ENCODE results near the gene VTI1A. TPM values are rescaled to one million over a fixed set of nuclear protein-coding genes. Genes with fewer than 3 reads are reported as not detected.

The VTI1A gene
- polyA plus RNA-seq, 1 experiment: 20.4 TPM

DNA sequence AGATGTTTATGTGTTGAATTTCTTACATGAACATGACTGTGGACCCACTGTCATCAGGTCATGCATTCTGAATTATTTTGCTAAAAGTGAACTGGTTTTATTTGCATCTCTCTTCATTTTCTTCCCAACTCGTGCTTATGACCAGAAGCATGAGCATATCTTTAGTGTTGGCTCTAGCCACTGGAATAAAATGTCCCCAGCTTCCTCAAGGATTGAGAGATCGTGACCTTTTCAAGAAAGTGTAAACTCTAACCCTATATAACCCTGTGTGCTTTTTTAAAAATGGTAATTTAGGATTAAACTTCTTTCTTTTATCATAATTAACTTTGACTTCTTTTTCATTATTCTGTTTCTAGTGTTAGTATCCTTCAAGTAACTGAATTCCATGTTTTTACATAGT, 55.5 kb downstream of the VTI1A start:
- ChIA-PET CTCF (no interaction called here), POLR2A (no interaction called here)
- no peak overlapping the region for H3K27ac ChIP-seq (ENCODE audit: low read depth, low read length)

DNA sequence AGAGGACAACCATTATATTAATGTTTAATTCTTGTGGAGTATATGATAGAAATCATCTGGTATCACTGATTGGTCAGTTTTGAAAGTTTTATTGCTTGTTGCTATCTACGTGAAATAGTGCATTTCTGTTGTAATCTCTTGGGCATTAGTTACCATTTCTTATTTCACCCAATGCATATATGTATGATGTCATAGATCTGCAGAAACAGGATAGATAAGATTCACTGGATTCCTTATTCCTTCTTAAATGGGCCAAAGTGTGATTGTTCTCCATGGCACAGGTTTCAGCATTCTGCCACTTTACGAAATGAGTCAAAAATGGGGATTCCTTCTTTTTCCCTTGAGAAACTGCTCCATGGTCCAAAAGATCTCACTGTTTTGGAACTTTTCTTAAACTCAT, 56.6 kb downstream of the VTI1A start:
- POLR2A ChIA-PET: no interaction called here
- H3K27me3 ChIP-seq (ENCODE audit: control insufficient read depth, insufficient read depth, low read length): no peaks in the 10 kb centered on the region
- TF ChIP-seq, protein P1, sequence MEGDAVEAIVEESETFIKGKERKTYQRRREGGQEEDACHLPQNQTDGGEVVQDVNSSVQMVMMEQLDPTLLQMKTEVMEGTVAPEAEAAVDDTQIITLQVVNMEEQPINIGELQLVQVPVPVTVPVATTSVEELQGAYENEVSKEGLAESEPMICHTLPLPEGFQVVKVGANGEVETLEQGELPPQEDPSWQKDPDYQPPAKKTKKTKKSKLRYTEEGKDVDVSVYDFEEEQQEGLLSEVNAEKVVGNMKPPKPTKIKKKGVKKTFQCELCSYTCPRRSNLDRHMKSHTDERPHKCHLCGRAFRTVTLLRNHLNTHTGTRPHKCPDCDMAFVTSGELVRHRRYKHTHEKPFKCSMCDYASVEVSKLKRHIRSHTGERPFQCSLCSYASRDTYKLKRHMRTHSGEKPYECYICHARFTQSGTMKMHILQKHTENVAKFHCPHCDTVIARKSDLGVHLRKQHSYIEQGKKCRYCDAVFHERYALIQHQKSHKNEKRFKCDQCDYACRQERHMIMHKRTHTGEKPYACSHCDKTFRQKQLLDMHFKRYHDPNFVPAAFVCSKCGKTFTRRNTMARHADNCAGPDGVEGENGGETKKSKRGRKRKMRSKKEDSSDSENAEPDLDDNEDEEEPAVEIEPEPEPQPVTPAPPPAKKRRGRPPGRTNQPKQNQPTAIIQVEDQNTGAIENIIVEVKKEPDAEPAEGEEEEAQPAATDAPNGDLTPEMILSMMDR (IDR thresholded peaks at IDR 0.05; ENCODE audit: low read depth, low read length): no peak
- no peak overlapping the region for H3K27ac ChIP-seq (ENCODE audit: low read depth, low read length)
- no peaks in the 10 kb centered on the region for H3K9me3 ChIP-seq (ENCODE audit: control insufficient read depth, insufficient read depth, low read length)
- no peak for DNase-seq (ENCODE audit: low read depth, low spot score)
- CTCF ChIA-PET: no interaction called here
- no peak overlapping the region for H3K4me3 ChIP-seq (ENCODE audit: low read depth, low read length)

More for the DNA sequence above, 55.5 kb downstream of the VTI1A start:
- no peak overlapping the region for H3K4me3 ChIP-seq (ENCODE audit: low read depth, low read length)
- no peaks in the 10 kb centered on the region for H3K9me3 ChIP-seq (ENCODE audit: control insufficient read depth, insufficient read depth, low read length)
- no peak for DNase-seq (ENCODE audit: low read depth, low spot score)
- H3K27me3 ChIP-seq (ENCODE audit: control insufficient read depth, insufficient read depth, low read length): no peaks in the 10 kb centered on the region
- TF ChIP-seq, protein P1 (IDR thresholded peaks at IDR 0.05; ENCODE audit: low read depth, low read length): no peak

DNA sequence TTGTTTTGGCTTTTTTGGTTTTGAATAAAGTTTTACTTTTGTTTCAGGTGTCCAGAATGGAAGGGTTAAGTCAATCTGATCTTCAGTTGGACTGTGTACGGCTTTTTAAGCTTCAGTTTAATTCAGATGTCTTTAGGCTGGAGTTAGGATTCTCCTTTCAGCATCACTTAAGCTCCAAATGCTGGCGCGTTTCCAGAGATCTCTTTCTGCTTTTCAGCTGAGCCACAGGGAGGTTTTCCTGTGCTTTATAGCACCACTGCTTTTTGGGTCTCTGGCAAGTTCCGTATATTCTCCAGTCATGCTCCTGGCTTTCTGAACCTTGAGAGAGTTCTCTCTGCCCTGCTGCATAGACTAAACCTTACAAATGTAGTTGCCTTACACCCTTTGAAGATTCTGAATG, 60.0 kb downstream of the VTI1A start:
- CTCF ChIA-PET: interaction anchor here (0.6 to 2.8 kb wide), 3 partner anchors 35 to 878 kb away, joined by 3 to 11 read pairs (median 3); no protein-coding TSS in a partner anchor
- Histone ChIP-seq H3K4me3 (ENCODE audit: low read depth, low read length) (no peak overlapping the region), H3K27ac (ENCODE audit: low read depth, low read length) (no peak overlapping the region), H3K27me3 (ENCODE audit: control insufficient read depth, insufficient read depth, low read length) (no peaks in the 10 kb centered on the region), H3K9me3 (ENCODE audit: control insufficient read depth, insufficient read depth, low read length) (no peaks in the 10 kb centered on the region)
- no peak for DNase-seq (ENCODE audit: low read depth, low spot score)
- POLR2A ChIA-PET: no interaction called here
- TF ChIP-seq, protein P1 (IDR thresholded peaks at IDR 0.05; ENCODE audit: low read depth, low read length): no peak

DNA sequence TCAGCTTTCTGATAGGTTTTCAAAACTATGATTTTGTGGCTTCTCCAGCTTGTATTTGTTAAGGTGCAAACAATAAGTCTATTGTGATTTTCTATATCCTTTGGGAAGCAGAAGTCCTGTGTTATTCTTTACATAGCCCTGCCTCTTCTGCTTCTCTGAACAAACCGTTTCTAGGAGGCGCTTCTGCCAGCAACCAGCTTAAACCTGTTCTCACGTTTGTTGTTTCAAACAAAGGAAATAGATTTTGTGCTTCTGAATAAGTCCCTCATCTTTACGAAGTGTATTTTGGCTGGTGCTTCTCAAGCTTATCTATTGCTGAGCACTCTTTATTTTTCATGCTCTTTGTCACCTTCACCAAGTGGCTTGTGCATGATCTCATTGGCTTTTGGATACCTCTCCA, 61.0 kb downstream of the VTI1A start:
- Histone ChIP-seq H3K4me3 (ENCODE audit: low read depth, low read length) (no peak overlapping the region), H3K27me3 (ENCODE audit: control insufficient read depth, insufficient read depth, low read length) (no peaks in the 10 kb centered on the region), H3K9me3 (ENCODE audit: control insufficient read depth, insufficient read depth, low read length) (no peaks in the 10 kb centered on the region), H3K27ac (ENCODE audit: low read depth, low read length) (no peak overlapping the region)
- ChIA-PET CTCF (interaction anchor here (0.9 to 2.8 kb wide), 3 partner anchors 32 to 877 kb away, joined by 3 to 11 read pairs (median 3); no protein-coding TSS in a partner anchor), POLR2A (no interaction called here)
- no peak for DNase-seq (ENCODE audit: low read depth, low spot score)
- TF ChIP-seq, protein P1 (IDR thresholded peaks at IDR 0.05; ENCODE audit: low read depth, low read length): no peak

DNA sequence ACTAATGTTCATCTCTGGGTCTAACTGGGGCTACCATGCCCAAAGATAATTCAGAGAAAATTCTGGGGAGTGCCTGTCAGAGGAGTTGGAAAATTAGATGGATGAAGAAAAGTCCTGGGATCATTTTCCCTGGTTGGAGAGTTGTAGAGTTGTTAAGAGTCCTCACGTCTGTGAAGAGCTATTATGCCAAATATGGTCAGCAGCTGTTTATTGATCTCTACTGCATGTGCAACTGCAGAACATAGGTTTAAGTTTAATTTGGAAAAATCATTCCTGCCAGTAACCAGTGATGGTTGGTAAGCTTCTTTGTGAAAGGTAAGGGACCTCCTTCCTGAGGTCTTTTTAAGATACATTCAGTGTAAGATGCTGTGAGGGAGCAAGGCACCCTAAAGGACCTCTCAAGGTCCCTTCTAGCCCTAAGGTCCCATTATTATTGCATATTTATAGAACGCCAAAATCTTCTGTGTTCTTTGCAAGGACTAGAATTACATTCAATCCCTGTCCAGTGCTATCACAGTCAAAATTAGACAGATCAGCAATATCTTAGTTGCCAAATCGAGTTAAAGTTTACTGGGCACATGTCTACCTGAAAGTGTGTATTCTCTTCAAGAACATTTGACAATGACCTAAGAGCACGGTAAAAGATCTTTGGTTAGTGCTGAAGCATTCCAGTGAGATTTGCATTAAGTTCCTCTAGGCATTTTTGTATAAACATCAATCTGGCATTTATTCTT, 62.7 kb downstream of the VTI1A start:
- POLR2A ChIA-PET: no interaction called here
- TF ChIP-seq, protein P1 (IDR thresholded peaks at IDR 0.05; ENCODE audit: low read depth, low read length): no peak
- Histone ChIP-seq H3K27me3 (ENCODE audit: control insufficient read depth, insufficient read depth, low read length) (no peaks in the 10 kb centered on the region), H3K4me3 (ENCODE audit: low read depth, low read length) (no peak overlapping the region), H3K27ac (ENCODE audit: low read depth, low read length) (no peak overlapping the region), H3K9me3 (ENCODE audit: control insufficient read depth, insufficient read depth, low read length) (no peaks in the 10 kb centered on the region)
- no peak for DNase-seq (ENCODE audit: low read depth, low spot score)
- CTCF ChIA-PET: interaction anchor here (1.0 kb wide), 1 partner anchor 16 kb away, joined by 3 read pairs; no protein-coding TSS in a partner anchor
